Activated CD4-positive, alpha-beta T cell treated with anti-CD3 and anti-CD28 coated beads, Interleukin-2, amount 10 ng/mL, durations not matched to agents 24 days and 14 days (primary cell): ENCODE measurements around the gene PSME3IP1. TPM values are rescaled to one million over a fixed set of nuclear protein-coding genes. Genes with fewer than 3 reads are reported as not detected.

Experiments
- DNase-seq: peaks from one replicate; pipeline ENCODE4 v3.0.0; 2022
- H3K27ac Mint-ChIP-seq: one replicate; pipeline ENCODE4 v1.8.0; 2022; ENCODE audit warnings: mild to moderate bottlenecking, mixed read lengths
- H3K27me3 Mint-ChIP-seq: one replicate; pipeline ENCODE4 v1.8.0; 2022; ENCODE audit warnings: mixed read lengths
- H3K36me3 Mint-ChIP-seq: one replicate; pipeline ENCODE4 v1.8.0; 2022; ENCODE audit warnings: low read depth, mild to moderate bottlenecking, mixed read lengths
- H3K4me1 Mint-ChIP-seq: one replicate; pipeline ENCODE4 v1.8.0; 2021; ENCODE audit warnings: mixed read lengths
- H3K4me3 Mint-ChIP-seq: one replicate; pipeline ENCODE4 v1.8.0; 2022; ENCODE audit warnings: mild to moderate bottlenecking, moderate library complexity, mixed read lengths
- H3K9me3 Mint-ChIP-seq: one replicate; pipeline ENCODE4 v1.8.0; 2021; ENCODE audit warnings: mixed read lengths
- intact Hi-C: fragments of 100-400 bp; cut with micrococcal nuclease; formaldehyde crosslinking; loops from one replicate; pipeline ENCODE4 v1.15.1; 2023
- total RNA-seq: library from RNA; stranded (reverse); gene quantifications from 2 replicates; pipeline ENCODE4 v1.2.3, GENCODE V29; 2022

PSME3IP1 gene
- total RNA-seq, 1 donor from 2014 or later = 130 TPM

GRCh38 chr16:57126411-57126810, 59.4 kb downstream of the PSME3IP1 start:
- intact Hi-C loops = loop anchor here (5.0 kb wide), 1 partner anchor 34 kb away; the partner anchor contains the start of gene CPNE2
- no peaks in the 10 kb centered on the region for H3K9me3 Mint-ChIP-seq
- H3K36me3 Mint-ChIP-seq = no peaks in the 10 kb centered on the region

GRCh38 chr16:57125969-57126368, 59.9 kb downstream of the PSME3IP1 start:
- Mint-ChIP-seq H3K27ac (no peak overlapping the region), H3K4me3 (no peak overlapping the region), H3K4me1 (peaks cover 51% of the 10 kb centered on the region), H3K36me3 (no peaks in the 10 kb centered on the region), H3K27me3 (no peaks in the 10 kb centered on the region), H3K9me3 (no peaks in the 10 kb centered on the region)
- intact Hi-C loops = loop anchor here (5.0 kb wide), 1 partner anchor 34 kb away; the partner anchor contains the start of gene CPNE2
- no peak for DNase-seq

More at GRCh38 chr16:57126411-57126810, 59.4 kb downstream of the PSME3IP1 start:
- DNase-seq = no peak
- Mint-ChIP-seq H3K4me1 (peaks cover 51% of the 10 kb centered on the region), H3K4me3 (no peak overlapping the region), H3K27ac (peak overlapping the region; percentile 29), H3K27me3 (no peaks in the 10 kb centered on the region)

- no peaks in the 10 kb centered on the region for H3K36me3 Mint-ChIP-seq
- intact Hi-C loops = loop anchor here (5.0 kb wide), 1 partner anchor 33 kb away; the partner anchor contains the start of gene CPNE2
Observed at GRCh38 chr16:57125376-57125775, 60.5 kb downstream of the PSME3IP1 start.

GRCh38 chr16:57123974-57124674, 61.7 kb downstream of the PSME3IP1 start:
- no peaks in the 10 kb centered on the region for H3K36me3 Mint-ChIP-seq
- no peak overlapping the region for H3K4me3 Mint-ChIP-seq
- no peaks in the 10 kb centered on the region for H3K27me3 Mint-ChIP-seq
- H3K27ac Mint-ChIP-seq = peak overlapping the region; percentile 34
- intact Hi-C loops = no loop called here
- no peaks in the 10 kb centered on the region for H3K9me3 Mint-ChIP-seq
- peaks cover 40% of the 10 kb centered on the region for H3K4me1 Mint-ChIP-seq
- no peak for DNase-seq

More at GRCh38 chr16:57125376-57125775, 60.5 kb downstream of the PSME3IP1 start:
- H3K4me1 Mint-ChIP-seq = peaks cover 47% of the 10 kb centered on the region
- H3K27me3 Mint-ChIP-seq = no peaks in the 10 kb centered on the region
- DNase-seq = no peak
- H3K27ac Mint-ChIP-seq = no peak overlapping the region
- H3K9me3 Mint-ChIP-seq = no peaks in the 10 kb centered on the region
- no peak overlapping the region for H3K4me3 Mint-ChIP-seq

- Mint-ChIP-seq H3K4me1 (peaks cover 33% of the 10 kb centered on the region), H3K9me3 (no peaks in the 10 kb centered on the region), H3K4me3 (no peak overlapping the region), H3K27me3 (no peaks in the 10 kb centered on the region), H3K36me3 (no peaks in the 10 kb centered on the region), H3K27ac (peak overlapping the region; percentile 34)
- no peak for DNase-seq
- intact Hi-C loops = no loop called here
Observed at GRCh38 chr16:57123216-57123973, 62.4 kb downstream of the PSME3IP1 start.

- no peak for DNase-seq
- no peak overlapping the region for H3K4me3 Mint-ChIP-seq
- H3K4me1 Mint-ChIP-seq = peaks cover under 1% of the 10 kb centered on the region
- intact Hi-C loops = no loop called here
- H3K36me3 Mint-ChIP-seq = no peaks in the 10 kb centered on the region
- H3K9me3 Mint-ChIP-seq = no peaks in the 10 kb centered on the region
- H3K27ac Mint-ChIP-seq = no peak overlapping the region
- no peaks in the 10 kb centered on the region for H3K27me3 Mint-ChIP-seq
Observed at GRCh38 chr16:57118461-57119084, 67.3 kb downstream of the PSME3IP1 start.

- no peaks in the 10 kb centered on the region for H3K36me3 Mint-ChIP-seq
- H3K9me3 Mint-ChIP-seq = no peaks in the 10 kb centered on the region
- H3K4me1 Mint-ChIP-seq = peaks cover 2% of the 10 kb centered on the region
- intact Hi-C loops = no loop called here
- no peaks in the 10 kb centered on the region for H3K27me3 Mint-ChIP-seq
- no peak overlapping the region for H3K27ac Mint-ChIP-seq
- DNase-seq = no peak
- H3K4me3 Mint-ChIP-seq = no peak overlapping the region
Observed at GRCh38 chr16:57115514-57116182, 70.2 kb downstream of the PSME3IP1 start.

GRCh38 chr16:57115168-57115513, 70.7 kb downstream of the PSME3IP1 start:
- Mint-ChIP-seq H3K36me3 (no peaks in the 10 kb centered on the region), H3K27me3 (no peaks in the 10 kb centered on the region), H3K27ac (no peak overlapping the region), H3K4me3 (no peak overlapping the region), H3K9me3 (no peaks in the 10 kb centered on the region), H3K4me1 (peaks cover 2% of the 10 kb centered on the region)
- DNase-seq = no peak
- intact Hi-C loops = no loop called here

GRCh38 chr16:57113664-57114063, 72.2 kb downstream of the PSME3IP1 start:
- Mint-ChIP-seq H3K4me3 (no peak overlapping the region), H3K9me3 (no peaks in the 10 kb centered on the region), H3K4me1 (peaks cover 2% of the 10 kb centered on the region), H3K27me3 (no peaks in the 10 kb centered on the region), H3K27ac (no peak overlapping the region), H3K36me3 (no peaks in the 10 kb centered on the region)
- DNase-seq = no peak
- intact Hi-C loops = no loop called here

- intact Hi-C loops = no loop called here
- no peak for DNase-seq
- H3K36me3 Mint-ChIP-seq = no peaks in the 10 kb centered on the region
- H3K4me3 Mint-ChIP-seq = no peak overlapping the region
- H3K27ac Mint-ChIP-seq = no peak overlapping the region
- H3K9me3 Mint-ChIP-seq = no peaks in the 10 kb centered on the region
- H3K27me3 Mint-ChIP-seq = no peaks in the 10 kb centered on the region
- peaks cover 2% of the 10 kb centered on the region for H3K4me1 Mint-ChIP-seq
Observed at GRCh38 chr16:57113042-57113453, 72.8 kb downstream of the PSME3IP1 start.

- H3K36me3 Mint-ChIP-seq = no peaks in the 10 kb centered on the region
- H3K4me1 Mint-ChIP-seq = peaks cover 2% of the 10 kb centered on the region
- intact Hi-C loops = no loop called here
- no peak for DNase-seq
- no peak overlapping the region for H3K4me3 Mint-ChIP-seq
- H3K27me3 Mint-ChIP-seq = no peaks in the 10 kb centered on the region
- no peaks in the 10 kb centered on the region for H3K9me3 Mint-ChIP-seq
- H3K27ac Mint-ChIP-seq = no peak overlapping the region
Observed at GRCh38 chr16:57112403-57113041, 73.3 kb downstream of the PSME3IP1 start.

- intact Hi-C loops = no loop called here
- no peaks in the 10 kb centered on the region for H3K27me3 Mint-ChIP-seq
- H3K4me3 Mint-ChIP-seq = no peak overlapping the region
- no peaks in the 10 kb centered on the region for H3K36me3 Mint-ChIP-seq
- no peak overlapping the region for H3K27ac Mint-ChIP-seq
- no peak for DNase-seq
- peaks cover 5% of the 10 kb centered on the region for H3K4me1 Mint-ChIP-seq
- no peaks in the 10 kb centered on the region for H3K9me3 Mint-ChIP-seq
Observed at GRCh38 chr16:57111420-57111819, 74.4 kb downstream of the PSME3IP1 start.

GRCh38 chr16:57110937-57111336, 74.9 kb downstream of the PSME3IP1 start:
- H3K36me3 Mint-ChIP-seq = no peaks in the 10 kb centered on the region
- no peaks in the 10 kb centered on the region for H3K9me3 Mint-ChIP-seq
- intact Hi-C loops = no loop called here
- no peak overlapping the region for H3K27ac Mint-ChIP-seq
- no peak overlapping the region for H3K4me3 Mint-ChIP-seq
- no peaks in the 10 kb centered on the region for H3K27me3 Mint-ChIP-seq
- peaks cover 7% of the 10 kb centered on the region for H3K4me1 Mint-ChIP-seq
- DNase-seq = no peak
